Measurements from ENCODE around the gene TAS2R10. TPM values are rescaled to one million over a fixed set of nuclear protein-coding genes. Genes with fewer than 3 reads are reported as not detected.

The TAS2R10 gene
- total and polyA plus RNA-seq, 7 donors = 0.04 to 0.17 TPM; not detected in 5

DNA sequence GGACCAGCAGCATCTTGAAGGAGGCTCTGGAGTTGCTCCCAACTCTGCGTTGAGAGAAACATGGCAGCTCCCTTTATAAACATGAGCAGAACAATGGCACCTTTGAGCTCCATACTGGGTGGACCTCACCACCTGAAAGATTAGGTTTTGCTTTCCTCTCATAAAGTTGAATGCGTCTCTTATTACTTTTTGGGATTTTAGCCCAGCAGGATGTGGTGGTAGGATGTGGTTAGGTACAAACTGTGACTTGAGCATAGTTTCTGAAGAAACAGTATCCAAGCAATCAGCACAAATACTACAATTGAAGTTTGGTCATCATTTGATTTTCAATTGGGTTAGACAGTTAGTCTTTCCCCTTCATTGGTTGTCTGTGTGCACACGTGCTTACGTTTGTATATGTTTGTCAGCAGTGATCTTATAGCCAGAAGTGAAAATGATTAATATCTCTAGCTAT, 23.3 kb upstream of the TAS2R10 start, which contains the start of gene PRR4:
Gene PRR4, minus strand, starts transcription at position 51 of the 454 bp plus-strand sequence. Its CDS starts 38 bp downstream, at position 13.
- Histone ChIP-seq H3K27ac (no peak within 1 kb of the TSS), H3K4me3 (no peak within 1 kb of the TSS), H3K27me3 (ENCODE audit: insufficient read depth in 3 of 3, low read length in 2 of 3) (no peaks in the 10 kb centered on the region), H3K36me3 (ENCODE audit: insufficient read depth in 1 of 2, low read depth in 1 of 2) (peaks cover 0 to 21% of the 10 kb centered on the region in 2 donors), H3K9me3 (no peaks in the 10 kb centered on the region), H3K4me1 (no peaks in the 10 kb centered on the region)
- WGBS, 3 donors = 94 to 98% (median 95%) methylated on average over 4 of the region's 4 CpGs
- no peak for DNase-seq
- intact Hi-C loops (cut with DNase I) = no loop called here
- TF ChIP-seq, protein P1, sequence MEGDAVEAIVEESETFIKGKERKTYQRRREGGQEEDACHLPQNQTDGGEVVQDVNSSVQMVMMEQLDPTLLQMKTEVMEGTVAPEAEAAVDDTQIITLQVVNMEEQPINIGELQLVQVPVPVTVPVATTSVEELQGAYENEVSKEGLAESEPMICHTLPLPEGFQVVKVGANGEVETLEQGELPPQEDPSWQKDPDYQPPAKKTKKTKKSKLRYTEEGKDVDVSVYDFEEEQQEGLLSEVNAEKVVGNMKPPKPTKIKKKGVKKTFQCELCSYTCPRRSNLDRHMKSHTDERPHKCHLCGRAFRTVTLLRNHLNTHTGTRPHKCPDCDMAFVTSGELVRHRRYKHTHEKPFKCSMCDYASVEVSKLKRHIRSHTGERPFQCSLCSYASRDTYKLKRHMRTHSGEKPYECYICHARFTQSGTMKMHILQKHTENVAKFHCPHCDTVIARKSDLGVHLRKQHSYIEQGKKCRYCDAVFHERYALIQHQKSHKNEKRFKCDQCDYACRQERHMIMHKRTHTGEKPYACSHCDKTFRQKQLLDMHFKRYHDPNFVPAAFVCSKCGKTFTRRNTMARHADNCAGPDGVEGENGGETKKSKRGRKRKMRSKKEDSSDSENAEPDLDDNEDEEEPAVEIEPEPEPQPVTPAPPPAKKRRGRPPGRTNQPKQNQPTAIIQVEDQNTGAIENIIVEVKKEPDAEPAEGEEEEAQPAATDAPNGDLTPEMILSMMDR (IDR thresholded peaks at IDR 0.05) = no peak
- no peak for ATAC-seq

DNA sequence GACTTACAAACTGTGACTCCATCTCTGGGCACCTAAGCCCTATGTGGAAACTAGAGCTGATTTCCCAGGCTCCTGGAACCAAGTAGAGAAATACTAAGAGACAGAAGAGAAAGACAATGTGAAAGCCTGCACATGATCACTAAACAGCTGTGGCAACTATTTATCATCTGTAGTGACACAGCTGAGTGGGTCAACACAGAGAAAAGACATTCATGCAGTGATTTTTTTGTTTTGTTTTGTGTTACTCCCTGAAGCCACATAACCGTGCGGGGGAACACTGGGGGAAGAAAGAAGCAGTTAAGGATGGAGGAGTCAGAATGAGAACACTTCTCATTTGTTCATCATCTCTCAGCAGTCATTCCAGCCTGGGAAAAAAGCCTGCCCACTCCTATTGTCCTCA, 21.6 kb upstream of the TAS2R10 start:
- H3K4me3 ChIP-seq = no peak overlapping the region
- WGBS, 3 donors = 14 to 51% (median 23%) methylated on average over 2 of the region's 2 CpGs
- H3K36me3 ChIP-seq (ENCODE audit: insufficient read depth in 1 of 2, low read depth in 1 of 2) = peaks cover 0 to 21% of the 10 kb centered on the region in 2 donors
- no peaks in the 10 kb centered on the region for H3K9me3 ChIP-seq
- TF ChIP-seq, protein P1 (IDR thresholded peaks at IDR 0.05) = no peak
- ATAC-seq (no peak), DNase-seq (no peak)
- intact Hi-C loops (cut with DNase I) = no loop called here
- no peaks in the 10 kb centered on the region for H3K27me3 ChIP-seq (ENCODE audit: insufficient read depth in 3 of 3, low read length in 2 of 3)
- no peak overlapping the region for H3K27ac ChIP-seq
- no peaks in the 10 kb centered on the region for H3K4me1 ChIP-seq

DNA sequence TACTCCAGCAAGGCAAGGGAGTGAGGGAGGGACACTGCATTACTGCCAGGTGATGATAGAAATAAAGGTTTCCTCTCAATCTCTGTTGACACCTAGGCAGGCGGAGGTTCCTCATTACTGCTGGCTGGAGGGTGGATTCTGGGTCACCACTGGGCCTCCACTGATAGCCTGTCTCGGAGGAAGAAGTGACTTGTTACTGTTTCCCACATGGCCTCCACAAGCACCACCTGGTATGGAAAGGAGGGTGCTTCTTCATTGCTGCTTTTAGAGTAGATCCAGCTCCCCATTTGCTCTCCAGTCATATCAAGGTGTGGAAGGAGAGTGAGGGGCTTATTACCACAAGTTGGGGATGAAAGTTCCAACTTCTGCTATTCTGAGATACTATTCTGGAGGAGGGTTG, 16.7 kb upstream of the TAS2R10 start:
- Histone ChIP-seq H3K4me1 (no peaks in the 10 kb centered on the region), H3K27ac (no peak overlapping the region), H3K9me3 (no peaks in the 10 kb centered on the region), H3K36me3 (ENCODE audit: insufficient read depth in 1 of 2, low read depth in 1 of 2) (peaks cover 0 to 21% of the 10 kb centered on the region in 2 donors), H3K4me3 (no peak overlapping the region), H3K27me3 (ENCODE audit: insufficient read depth in 3 of 3, low read length in 2 of 3) (no peaks in the 10 kb centered on the region)
- TF ChIP-seq, protein P1 (IDR thresholded peaks at IDR 0.05) = no peak
- 94 to 100% (median 97%) methylated on average over 2 of the region's 2 CpGs for WGBS, 3 donors
- intact Hi-C loops (cut with DNase I) = no loop called here
- ATAC-seq = no peak
- DNase-seq = no peak

DNA sequence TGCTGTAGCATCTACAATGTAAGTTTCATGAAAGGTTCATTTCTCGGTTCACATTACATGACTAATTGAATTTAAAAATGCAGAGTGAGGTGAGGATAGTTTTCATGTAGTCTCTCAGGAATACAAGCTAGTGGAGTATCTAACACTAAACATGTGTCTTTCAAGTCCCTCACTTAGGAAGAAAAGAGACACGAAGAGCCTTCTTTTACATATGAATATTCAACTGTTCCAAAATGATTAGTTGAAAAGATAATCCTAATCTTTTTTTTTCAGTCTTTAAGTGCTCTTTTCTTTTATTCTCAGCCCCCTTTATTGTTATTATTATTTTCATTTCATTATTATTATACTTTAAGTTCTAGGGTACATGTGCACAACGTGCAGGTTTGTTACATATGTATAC, 12.3 kb upstream of the TAS2R10 start:
- no peak for DNase-seq
- Histone ChIP-seq H3K9me3 (no peaks in the 10 kb centered on the region), H3K27me3 (ENCODE audit: insufficient read depth in 3 of 3, low read length in 2 of 3) (no peaks in the 10 kb centered on the region), H3K27ac (no peak overlapping the region), H3K4me1 (no peaks in the 10 kb centered on the region), H3K4me3 (no peak overlapping the region), H3K36me3 (ENCODE audit: insufficient read depth in 1 of 2, low read depth in 1 of 2) (no peaks in the 10 kb centered on the region)
- no peak for ATAC-seq
- intact Hi-C loops (cut with DNase I) = no loop called here
- TF ChIP-seq, protein P1 (IDR thresholded peaks at IDR 0.05) = no peak
- 86 to 90% (median 88%) methylated on average over 3 of the region's 3 CpGs for WGBS, 3 donors

DNA sequence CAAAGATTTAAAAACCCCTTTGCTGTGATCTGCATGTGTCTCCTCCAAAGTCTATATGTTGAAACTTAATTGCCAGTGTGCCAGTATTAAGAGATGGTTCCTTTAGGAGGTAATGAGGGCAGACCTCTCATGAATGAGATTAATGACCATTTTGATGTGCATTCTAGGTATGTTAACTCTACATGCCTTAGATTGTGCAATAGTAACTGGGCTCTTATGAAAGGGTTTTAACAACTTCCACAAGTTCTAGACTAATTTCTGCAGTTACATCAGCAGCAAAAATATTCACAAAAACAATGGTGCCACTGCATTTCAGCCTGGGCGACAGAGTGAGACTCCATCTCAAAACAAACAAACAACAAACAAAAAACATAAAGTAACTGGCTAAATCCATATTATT, 3.8 kb upstream of the TAS2R10 start:
- Histone ChIP-seq H3K36me3 (ENCODE audit: insufficient read depth in 1 of 2, low read depth in 1 of 2) (no peaks in the 10 kb centered on the region), H3K9me3 (no peaks in the 10 kb centered on the region), H3K27ac (no peak overlapping the region), H3K4me3 (no peak overlapping the region), H3K27me3 (ENCODE audit: insufficient read depth in 3 of 3, low read length in 2 of 3) (no peaks in the 10 kb centered on the region), H3K4me1 (no peaks in the 10 kb centered on the region)
- WGBS, 3 donors = 94 to 97% (median 97%) methylated on average over 1 of the region's 1 CpG
- intact Hi-C loops (cut with DNase I) = no loop called here
- no peak for DNase-seq
- ATAC-seq = no peak
- TF ChIP-seq, protein P1 (IDR thresholded peaks at IDR 0.05) = no peak

All from psoas muscle (tissue), 8 donors.